Measurements from ENCODE around the gene CENPVL1.

GRCh38 chrX:51742586-51742985, 32.3 kb downstream of the CENPVL1 start:
- TF ChIP-seq CTCF (conservative IDR thresholded peaks at IDR 0.05; ENCODE audit: low read length) (no peak), EZH2phosphoT487 (IDR thresholded peaks at IDR 0.05; ENCODE audit: borderline replicate concordance) (no peak)
